Osteocyte (in vitro differentiated cells): ENCODE data around the gene SWT1. TPM values are rescaled to one million over a fixed set of nuclear protein-coding genes. Genes with fewer than 3 reads are reported as not detected.

Experiments used
- DNase-seq: peaks from one replicate; pipeline ENCODE4 v3.0.0; 2021; ENCODE audit warnings: mixed read lengths; ENCODE audit not compliant: unreplicated experiment; ENCODE audit errors: extremely low spot score
- H3K27ac Mint-ChIP-seq: one replicate; pipeline ENCODE4 v1.8.0; 2021; ENCODE audit warnings: mild to moderate bottlenecking, mixed read lengths; ENCODE audit not compliant: unreplicated experiment
- H3K27me3 Mint-ChIP-seq: one replicate; pipeline ENCODE4 v1.8.0; 2021; ENCODE audit warnings: mixed read lengths; ENCODE audit not compliant: unreplicated experiment
- H3K36me3 Mint-ChIP-seq: one replicate; pipeline ENCODE4 v1.8.0; 2021; ENCODE audit warnings: mixed read lengths; ENCODE audit not compliant: unreplicated experiment
- H3K4me1 Mint-ChIP-seq: one replicate; pipeline ENCODE4 v1.8.0; 2021; ENCODE audit warnings: mixed read lengths; ENCODE audit not compliant: unreplicated experiment
- H3K4me3 Mint-ChIP-seq: one replicate; pipeline ENCODE4 v1.8.0; 2021; ENCODE audit warnings: mild to moderate bottlenecking, moderate library complexity, mixed read lengths; ENCODE audit not compliant: unreplicated experiment
- H3K9me3 Mint-ChIP-seq: one replicate; pipeline ENCODE4 v1.8.0; 2021; ENCODE audit warnings: mixed read lengths; ENCODE audit not compliant: unreplicated experiment
- total RNA-seq: library from RNA; stranded (reverse); gene quantifications from 2 replicates; pipeline ENCODE4 v1.2.1, GENCODE V29; 2021
- TF ChIP-seq, protein P1 (sequence below): fragments of 200-600 bp; sonication (generic); IDR thresholded peaks from 2 replicates; pipeline ENCODE4 v1.5.0; 2021; ENCODE audit warnings: antibody characterized with exemption, mild to moderate bottlenecking, moderate library complexity

The SWT1 gene
- total RNA-seq, 1 donor from 2014 or later = 7.6 TPM

DNA sequence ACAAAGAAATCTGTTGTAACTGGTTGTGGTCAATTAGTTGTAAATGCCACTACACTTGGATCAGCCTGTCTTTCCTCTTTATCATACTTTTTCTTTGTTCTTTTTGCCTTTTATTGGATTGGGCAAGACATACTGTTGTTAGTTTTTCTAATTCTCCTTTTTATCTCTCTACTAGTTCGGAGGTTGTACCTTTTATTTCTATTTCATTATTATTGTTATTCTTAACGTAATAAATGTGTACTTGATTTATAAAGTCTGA, 100.9 kb downstream of the SWT1 start:
- Mint-ChIP-seq H3K36me3 (no peaks in the 10 kb centered on the region), H3K27ac (no peak overlapping the region), H3K4me3 (no peak overlapping the region), H3K4me1 (peaks cover 18% of the 10 kb centered on the region), H3K9me3 (no peaks in the 10 kb centered on the region), H3K27me3 (no peaks in the 10 kb centered on the region)
- no peak for DNase-seq
- TF ChIP-seq, protein P1, sequence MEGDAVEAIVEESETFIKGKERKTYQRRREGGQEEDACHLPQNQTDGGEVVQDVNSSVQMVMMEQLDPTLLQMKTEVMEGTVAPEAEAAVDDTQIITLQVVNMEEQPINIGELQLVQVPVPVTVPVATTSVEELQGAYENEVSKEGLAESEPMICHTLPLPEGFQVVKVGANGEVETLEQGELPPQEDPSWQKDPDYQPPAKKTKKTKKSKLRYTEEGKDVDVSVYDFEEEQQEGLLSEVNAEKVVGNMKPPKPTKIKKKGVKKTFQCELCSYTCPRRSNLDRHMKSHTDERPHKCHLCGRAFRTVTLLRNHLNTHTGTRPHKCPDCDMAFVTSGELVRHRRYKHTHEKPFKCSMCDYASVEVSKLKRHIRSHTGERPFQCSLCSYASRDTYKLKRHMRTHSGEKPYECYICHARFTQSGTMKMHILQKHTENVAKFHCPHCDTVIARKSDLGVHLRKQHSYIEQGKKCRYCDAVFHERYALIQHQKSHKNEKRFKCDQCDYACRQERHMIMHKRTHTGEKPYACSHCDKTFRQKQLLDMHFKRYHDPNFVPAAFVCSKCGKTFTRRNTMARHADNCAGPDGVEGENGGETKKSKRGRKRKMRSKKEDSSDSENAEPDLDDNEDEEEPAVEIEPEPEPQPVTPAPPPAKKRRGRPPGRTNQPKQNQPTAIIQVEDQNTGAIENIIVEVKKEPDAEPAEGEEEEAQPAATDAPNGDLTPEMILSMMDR = no peak

DNA sequence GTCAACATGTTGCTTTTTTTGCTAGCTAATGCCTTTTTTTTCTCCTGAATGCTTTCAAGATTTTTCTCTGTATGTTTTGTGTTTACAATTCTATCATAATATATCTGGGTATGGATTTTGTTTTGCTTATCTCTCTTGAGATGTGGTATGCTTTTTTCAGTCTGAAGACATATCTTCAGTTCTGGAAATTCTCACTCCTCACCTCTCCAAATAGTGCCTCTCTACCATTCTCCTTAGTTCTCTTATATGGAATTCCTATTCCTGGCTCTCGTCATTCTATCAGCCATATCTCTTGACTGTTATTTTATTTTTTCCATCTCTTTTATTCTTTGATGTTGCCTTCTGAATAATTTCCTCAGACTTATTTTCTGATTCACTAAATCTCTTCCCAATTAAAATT, 101.7 kb downstream of the SWT1 start:
- Mint-ChIP-seq H3K9me3 (no peaks in the 10 kb centered on the region), H3K4me1 (peaks cover 18% of the 10 kb centered on the region), H3K4me3 (no peak overlapping the region), H3K27ac (no peak overlapping the region), H3K27me3 (no peaks in the 10 kb centered on the region), H3K36me3 (no peaks in the 10 kb centered on the region)
- TF ChIP-seq, protein P1 = no peak
- no peak for DNase-seq

GRCh38 chr1:185260611-185261010, 103.6 kb downstream of the SWT1 start:
- no peaks in the 10 kb centered on the region for H3K9me3 Mint-ChIP-seq
- no peak for DNase-seq
- H3K27me3 Mint-ChIP-seq = no peaks in the 10 kb centered on the region

GRCh38 chr1:185262151-185262550, 105.2 kb downstream of the SWT1 start:
- Mint-ChIP-seq H3K9me3 (no peaks in the 10 kb centered on the region), H3K4me1 (peaks cover 18% of the 10 kb centered on the region), H3K27me3 (no peaks in the 10 kb centered on the region), H3K4me3 (no peak overlapping the region), H3K27ac (no peak overlapping the region), H3K36me3 (no peaks in the 10 kb centered on the region)
- no peak for DNase-seq
- TF ChIP-seq, protein P1 = no peak

More at GRCh38 chr1:185260611-185261010, 103.6 kb downstream of the SWT1 start:
- peak overlapping the region; percentile 31 for H3K27ac Mint-ChIP-seq
- H3K4me3 Mint-ChIP-seq = no peak overlapping the region
- H3K4me1 Mint-ChIP-seq = peaks cover 18% of the 10 kb centered on the region
- TF ChIP-seq, protein P1 = no peak
- no peaks in the 10 kb centered on the region for H3K36me3 Mint-ChIP-seq

GRCh38 chr1:185263292-185263691, 106.3 kb downstream of the SWT1 start:
- Mint-ChIP-seq H3K36me3 (no peaks in the 10 kb centered on the region), H3K4me3 (no peak overlapping the region), H3K27ac (no peak overlapping the region), H3K4me1 (peaks cover 20% of the 10 kb centered on the region), H3K9me3 (no peaks in the 10 kb centered on the region), H3K27me3 (no peaks in the 10 kb centered on the region)
- TF ChIP-seq, protein P1 = no peak
- no peak for DNase-seq
